HG02840 (cell line): ENCODE data around the gene NFX1.

Experiments used
- ATAC-seq: cut with Tn5 transposase; IDR thresholded peaks from one replicate; pipeline ENCODE4 v1.9.1; 2021; ENCODE audit warnings: mild to moderate bottlenecking, moderate library complexity, moderate number of reproducible peaks; ENCODE audit not compliant: unreplicated experiment, low FRiP score

NFX1 gene

DNA sequence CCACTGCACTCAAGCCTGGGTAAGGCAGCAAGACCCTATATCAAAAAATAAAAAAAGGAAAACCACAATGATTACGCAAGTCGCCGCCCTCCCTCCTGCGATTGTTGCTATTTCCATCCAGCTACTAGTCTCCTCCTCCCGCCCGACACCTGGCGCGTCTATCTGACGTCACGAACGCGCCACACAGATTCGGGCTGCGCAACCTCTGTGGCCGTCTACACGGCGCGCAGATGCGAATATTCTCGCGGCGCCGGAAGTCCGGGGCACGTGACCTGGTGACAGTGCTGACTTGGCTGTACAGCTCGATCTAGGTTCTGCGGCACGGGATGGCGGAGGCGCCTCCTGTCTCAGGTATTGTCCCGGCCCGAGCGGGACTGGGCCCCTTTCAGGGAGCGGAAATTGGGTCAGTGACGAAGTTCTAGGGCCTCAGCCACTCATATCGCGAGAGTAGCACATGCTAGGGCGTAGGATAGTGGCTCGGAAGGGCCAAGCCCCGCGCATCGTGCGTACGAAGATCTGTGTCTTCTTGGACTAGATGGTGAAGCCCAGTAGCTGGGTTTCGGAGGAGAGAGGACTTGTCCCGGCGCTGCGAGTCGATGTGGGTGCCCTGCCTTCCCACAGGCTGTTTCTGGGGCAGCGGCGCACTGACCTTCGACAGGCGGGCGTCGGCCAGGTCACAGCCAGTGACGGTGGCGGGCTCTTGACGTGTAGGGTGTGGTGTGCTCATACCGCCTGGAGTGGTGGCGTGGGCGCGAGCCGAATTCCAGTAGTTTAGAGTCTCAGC, at the start of gene NFX1:
TSS of gene NFX1 (plus strand) at position 270 of the 784 bp plus-strand sequence. CDS start at position 327, 57 bp downstream.
- ATAC-seq, result peak; percentile 92

DNA sequence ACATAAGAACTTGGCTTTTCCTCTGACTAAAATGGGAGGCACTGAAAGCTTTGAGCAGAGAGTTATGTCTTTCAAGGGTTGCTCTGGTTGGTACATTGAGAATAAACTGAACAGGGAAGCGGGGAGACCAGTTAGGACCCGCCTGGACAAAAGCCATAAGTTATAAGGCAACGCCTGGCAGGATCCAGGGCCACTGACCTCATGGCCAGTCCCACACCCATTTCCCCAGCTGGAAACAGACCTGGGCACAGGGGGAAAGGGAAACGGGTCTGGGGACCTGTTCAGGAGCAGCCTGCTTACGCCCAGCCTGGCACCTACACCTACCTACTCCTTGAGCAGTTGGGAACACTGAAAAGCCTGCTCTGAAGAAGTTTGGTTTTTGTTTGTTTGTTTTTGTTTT, 49.0 kb upstream of the NFX1 start:
- no peak for ATAC-seq

DNA sequence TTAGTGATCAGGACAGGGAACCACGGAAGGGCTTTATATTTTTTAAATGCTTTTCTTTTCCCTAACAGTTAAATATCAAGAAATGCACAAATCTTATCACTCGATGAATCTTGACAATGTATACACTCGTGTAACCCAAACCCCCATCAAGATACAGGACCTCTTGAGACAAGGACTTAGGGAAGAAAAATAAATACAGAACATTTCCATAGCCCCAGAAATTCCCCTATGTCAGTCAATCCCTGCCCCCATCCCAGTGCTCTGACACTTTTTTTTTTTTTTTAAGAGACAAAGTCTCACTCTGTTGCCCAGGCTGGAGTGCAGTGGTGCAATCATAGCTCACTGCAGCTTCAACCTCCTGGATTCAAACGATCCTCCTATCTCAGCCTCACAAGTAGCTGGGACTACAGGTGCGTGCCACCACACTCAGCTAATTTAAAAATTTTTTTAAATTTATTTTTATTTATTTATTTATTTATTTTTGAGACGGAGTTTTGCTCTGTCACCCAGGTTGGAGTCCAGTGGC, 47.6 kb upstream of the NFX1 start:
- ATAC-seq, result no peak

DNA sequence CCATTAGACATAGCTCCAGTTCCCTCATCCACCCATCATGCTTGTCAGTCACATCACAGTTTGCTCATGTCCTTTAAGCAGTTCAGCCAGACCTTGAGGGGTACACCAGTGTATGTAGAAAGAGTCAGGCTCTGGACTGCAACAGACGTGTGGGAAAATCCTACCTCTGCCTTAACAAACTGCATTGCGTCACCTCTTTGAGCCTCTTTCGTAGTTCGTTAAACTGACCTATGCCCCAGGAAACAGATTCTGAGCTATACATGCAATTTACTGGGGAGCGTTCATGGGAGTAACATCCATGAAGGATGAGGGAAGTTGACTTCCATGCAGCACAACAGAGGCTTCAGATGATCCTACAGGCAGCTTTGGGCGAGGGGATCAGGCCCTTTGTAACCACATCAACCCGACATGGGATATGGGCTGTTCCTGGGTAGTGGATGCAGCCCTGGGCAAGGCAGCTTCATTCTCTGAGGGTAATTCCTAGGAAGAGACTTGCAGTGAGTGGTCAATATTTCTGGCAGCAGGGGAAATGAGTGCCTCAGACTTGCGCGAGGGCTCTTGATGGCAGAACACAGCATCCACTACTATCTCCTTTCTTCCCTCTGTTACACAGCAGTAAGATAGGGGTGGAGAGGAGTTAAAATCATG, 46.1 kb upstream of the NFX1 start:
- no peak for ATAC-seq

GRCh38 chr9:33245341-33245740, 45.0 kb upstream of the NFX1 start:
- no peak for ATAC-seq

GRCh38 chr9:33246269-33246860, 44.0 kb upstream of the NFX1 start:
- ATAC-seq, result no peak

GRCh38 chr9:33248606-33249005, 41.7 kb upstream of the NFX1 start:
- ATAC-seq, result no peak

- ATAC-seq, result no peak
These were observed 41.1 kb upstream of the NFX1 start for GRCh38 chr9:33249087-33249658.

DNA sequence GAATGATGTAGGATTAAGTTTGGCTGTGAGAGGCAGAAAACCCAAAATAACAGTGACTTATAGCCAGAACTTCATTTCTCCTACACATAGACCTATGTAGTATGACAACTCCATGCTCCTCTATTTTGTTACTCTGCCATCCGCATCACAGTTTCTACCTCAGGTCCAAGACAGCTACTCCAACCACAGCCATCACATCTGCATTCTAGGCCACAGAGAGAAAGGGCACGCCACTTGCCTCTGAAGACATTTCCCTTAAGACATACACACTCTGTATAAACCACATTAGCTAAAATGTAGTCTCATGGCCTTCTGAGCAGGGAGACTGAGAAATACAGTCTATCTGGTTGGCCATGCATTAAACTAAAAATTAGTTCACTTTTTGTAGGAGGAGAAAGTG, 40.3 kb upstream of the NFX1 start:
- ATAC-seq, result no peak

- ATAC-seq, result no peak
These were observed 39.8 kb upstream of the NFX1 start for GRCh38 chr9:33250458-33250995.

- no peak for ATAC-seq
These were observed 36.1 kb upstream of the NFX1 start for GRCh38 chr9:33254211-33254610.

- no peak for ATAC-seq
These were observed 35.3 kb upstream of the NFX1 start for GRCh38 chr9:33255014-33255413.

DNA sequence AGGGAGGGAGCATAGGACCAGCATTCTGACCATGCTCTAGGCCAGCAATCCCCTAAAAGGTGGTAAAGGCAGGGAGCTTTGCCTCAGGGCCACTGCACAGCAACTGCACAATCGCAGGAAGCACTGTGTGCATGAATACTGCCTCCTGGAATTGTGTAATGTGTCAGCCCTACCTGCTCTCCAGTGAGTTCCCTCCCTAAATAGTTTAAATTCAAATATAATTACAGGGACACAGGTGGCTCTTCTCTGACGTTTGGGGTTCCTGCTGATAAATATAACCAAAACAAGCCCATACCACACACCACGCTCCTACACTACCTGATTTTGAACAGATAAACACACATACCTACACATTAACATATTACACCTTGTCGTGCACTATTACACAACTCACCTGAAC, 34.8 kb upstream of the NFX1 start:
- ATAC-seq, result no peak

DNA sequence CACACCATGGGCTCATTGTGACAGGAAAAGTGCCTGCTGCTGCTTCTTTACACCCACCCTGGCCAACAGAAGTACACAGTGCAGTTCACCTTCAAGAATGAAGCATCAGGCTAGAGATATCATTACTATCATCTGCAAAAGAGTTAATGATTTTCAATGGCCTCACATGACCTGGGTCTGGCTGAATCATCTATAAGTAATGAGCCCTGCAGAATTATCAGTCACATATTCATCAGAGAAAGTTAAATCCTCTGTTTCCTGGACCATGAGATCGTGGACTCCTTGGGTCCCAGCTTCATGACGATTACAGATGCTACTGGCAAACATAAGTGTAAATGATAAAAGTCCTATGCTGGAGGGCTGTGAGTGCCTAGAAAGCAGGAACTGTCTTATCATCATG, 34.1 kb upstream of the NFX1 start:
- ATAC-seq, result no peak

DNA sequence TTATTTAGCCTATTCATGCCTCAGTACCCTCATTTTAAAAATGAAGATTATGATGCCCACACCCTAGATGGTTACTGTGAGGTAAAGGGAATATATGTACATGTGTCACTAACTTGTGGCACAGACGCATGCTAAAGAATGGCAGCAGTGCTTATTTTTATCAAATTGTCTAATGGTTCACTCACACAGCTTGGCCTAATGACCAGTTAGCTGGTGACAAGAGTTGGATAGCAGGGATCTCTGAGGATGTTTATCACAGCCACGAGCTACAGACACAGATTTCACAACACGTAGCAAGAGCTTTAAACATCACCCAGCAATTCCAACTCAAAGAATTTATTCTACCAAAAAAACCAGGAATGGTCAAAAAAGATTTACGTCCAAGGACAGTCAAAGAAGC, 33.0 kb upstream of the NFX1 start:
- no peak for ATAC-seq

DNA sequence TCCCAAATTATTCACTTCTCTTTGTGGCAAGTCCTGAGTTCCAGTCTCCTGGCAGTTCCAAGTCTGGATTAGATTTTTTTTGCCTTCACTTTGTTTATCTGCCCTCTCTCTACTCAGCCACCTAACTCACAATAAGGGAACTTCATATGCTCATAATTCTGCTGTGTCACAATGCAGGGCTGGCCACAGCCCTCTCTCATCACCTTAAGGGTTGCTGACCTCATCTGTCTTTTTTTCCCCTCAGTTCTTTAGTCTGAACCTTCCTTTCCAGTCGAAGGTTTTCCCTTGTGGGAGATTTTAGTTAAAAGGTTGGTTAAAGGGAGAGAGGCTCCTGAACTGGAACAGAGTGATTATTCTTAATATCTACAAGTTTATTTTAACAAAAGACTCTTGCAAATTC, 29.9 kb upstream of the NFX1 start:
- no peak for ATAC-seq

GRCh38 chr9:33263131-33264002, 26.9 kb upstream of the NFX1 start:
- ATAC-seq, result peak; percentile 8

DNA sequence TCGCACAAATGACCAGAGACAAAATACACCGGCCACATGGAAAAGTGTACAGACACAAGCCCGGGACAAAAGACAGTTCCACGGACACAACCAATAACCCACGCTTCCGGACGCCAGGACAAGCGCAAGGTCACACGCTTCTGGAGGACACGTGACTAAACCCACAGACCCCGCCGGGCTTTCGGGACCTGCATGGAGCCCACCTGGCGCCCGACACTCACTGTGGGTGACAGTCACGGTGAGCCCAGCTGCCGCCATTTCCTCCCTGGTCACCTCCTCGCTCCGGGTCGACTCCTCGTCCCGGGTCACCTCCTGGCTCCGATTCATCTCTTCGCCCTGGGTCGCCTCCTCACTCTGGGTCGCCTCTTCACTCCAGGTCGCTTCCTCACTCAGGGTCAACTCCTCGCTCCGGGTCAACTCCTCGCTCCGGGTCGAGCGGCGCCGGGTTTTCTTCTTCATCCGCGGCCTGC, 26.3 kb upstream of the NFX1 start:
- ATAC-seq, result peak; percentile 32

DNA sequence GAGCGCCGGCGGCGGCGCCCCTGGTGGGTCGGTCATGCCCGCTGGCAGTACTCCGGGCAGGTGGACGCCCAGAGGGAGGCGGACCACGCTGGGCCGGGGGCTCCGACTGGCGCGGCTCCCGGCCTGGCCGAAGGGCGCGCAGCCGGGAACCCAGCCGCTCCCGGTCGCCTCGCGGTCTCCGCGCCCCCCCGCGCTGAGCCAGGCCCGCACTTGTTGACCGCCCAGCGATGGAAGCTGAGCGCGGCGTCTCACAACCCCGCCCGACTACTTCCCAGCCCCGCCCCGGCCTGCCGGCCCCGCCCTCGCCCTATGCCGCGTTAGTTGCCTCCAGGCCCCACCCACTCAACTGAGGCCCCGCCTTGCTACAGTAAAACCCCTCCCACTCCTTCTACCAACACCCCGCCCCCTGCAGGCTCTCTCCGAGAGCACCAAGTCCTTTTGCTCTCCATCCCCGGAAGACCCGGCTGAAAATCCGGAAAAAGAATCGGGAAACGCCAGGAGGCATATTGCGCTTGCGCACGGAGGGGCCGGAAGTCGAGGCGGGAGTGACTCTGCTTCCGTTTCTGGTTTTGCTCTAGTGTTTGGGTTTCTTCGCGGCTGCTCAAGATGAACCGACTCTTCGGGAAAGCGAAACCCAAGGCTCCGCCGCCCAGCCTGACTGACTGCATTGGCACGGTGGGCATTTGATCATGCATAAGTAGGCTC, 25.7 kb upstream of the NFX1 start, which contains the start of the genes BAG1 and CHMP5:
TSS of gene BAG1 (minus strand) at position 236 of the 705 bp plus-strand sequence.
TSS of gene CHMP5 (plus strand) at position 577 of the 705 bp plus-strand sequence. CDS start at position 607, 30 bp downstream.
- peak; percentile 82 for ATAC-seq
